GM12801 (cell line): ENCODE measurements around the gene GPR82.

ENCODE experiments used
- CTCF ChIP-seq: IDR thresholded peaks from one replicate; pipeline ENCODE4 v1.5.1; 2011; ENCODE audit warnings: control low read depth; ENCODE audit not compliant: insufficient read length; ENCODE audit errors: extremely low read depth

GPR82 gene

GRCh38 chrX:41779030-41779564 lies 55.1 kb downstream of the GPR82 start:
- TF ChIP-seq CTCF, result no peak
